Embryonic facial prominence (tissue), 1 donor: ENCODE data around the gene FBXL2.
"Not testable (repeated sequence)": the region's sequence is repeated elsewhere in the genome, so short reads cannot be mapped to it uniquely, and the experiment has no call there.

Experiments
- DNase-seq: peaks from one replicate; pipeline ENCODE4 v3.0.0-alpha.2; 2016; ENCODE audit errors: extremely low spot score

The FBXL2 gene

DNA sequence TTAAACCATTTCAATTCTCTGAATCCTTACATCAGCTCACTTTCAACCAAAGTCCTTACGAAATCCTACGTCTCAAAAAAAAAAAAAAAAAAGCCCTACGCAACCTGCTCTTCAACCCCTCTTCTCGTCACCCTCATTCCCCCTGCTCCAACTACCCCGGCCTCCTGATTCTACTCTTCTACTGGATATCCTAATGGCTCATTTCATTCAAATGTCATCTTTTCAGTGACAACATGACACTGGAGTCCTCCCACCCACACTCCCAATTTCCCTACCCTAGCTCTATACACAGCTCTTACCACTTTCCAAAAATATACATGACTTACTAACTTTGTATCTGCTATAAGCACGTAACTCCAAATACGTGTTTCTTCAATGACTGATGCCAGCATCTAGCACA, 151.5 kb downstream of the FBXL2 start:
- no peak for DNase-seq

GRCh38 chr3:33429306-33429705, 152.1 kb downstream of the FBXL2 start:
- not testable (repeated sequence) for DNase-seq

DNA sequence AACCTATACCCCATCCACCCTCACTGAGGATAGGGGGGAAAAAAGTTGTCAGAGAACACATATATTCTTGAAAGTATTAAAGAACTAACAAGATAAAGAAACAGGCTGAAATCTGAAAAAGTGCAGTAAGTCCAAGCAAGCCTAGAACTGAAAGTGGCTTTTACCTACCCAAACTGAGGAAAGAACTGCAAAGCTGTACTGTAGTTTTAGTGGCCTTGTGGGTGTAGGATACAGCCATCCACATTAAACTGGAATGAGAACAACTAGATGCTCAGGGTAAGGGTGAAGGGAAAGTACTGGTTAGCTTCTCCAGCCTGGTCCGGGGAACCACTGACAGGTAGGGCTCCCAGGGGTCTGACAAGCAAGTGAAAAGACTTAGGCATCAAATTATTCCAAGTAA, 152.8 kb downstream of the FBXL2 start:
- no peak for DNase-seq

GRCh38 chr3:33430571-33430970, 153.3 kb downstream of the FBXL2 start:
- DNase-seq: no peak

DNA sequence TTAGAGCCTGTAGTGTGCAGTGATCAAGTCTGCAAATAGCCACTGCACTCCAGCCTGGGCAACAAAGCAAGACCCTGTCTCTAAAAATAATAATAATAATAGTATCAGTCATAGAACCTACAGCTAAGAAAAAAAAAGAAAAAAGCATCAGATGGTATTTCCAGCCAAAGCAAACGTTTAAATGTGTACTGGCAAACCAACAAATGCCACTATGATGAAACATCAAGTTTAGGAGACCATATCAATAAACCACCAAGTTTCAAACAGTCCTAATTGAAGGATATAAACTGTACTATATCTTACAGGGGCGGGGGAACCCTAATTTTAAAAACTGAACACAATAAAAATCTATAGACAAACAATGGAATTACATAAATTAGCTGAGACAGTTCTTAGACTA, 156.6 kb downstream of the FBXL2 start:
- no peak for DNase-seq
